ENCODE results near the gene GALNT13.
"Not testable (repeated sequence)": the region's sequence is repeated elsewhere in the genome, so short reads cannot be mapped to it uniquely, and the experiment has no call there.

Gene GALNT13

DNA sequence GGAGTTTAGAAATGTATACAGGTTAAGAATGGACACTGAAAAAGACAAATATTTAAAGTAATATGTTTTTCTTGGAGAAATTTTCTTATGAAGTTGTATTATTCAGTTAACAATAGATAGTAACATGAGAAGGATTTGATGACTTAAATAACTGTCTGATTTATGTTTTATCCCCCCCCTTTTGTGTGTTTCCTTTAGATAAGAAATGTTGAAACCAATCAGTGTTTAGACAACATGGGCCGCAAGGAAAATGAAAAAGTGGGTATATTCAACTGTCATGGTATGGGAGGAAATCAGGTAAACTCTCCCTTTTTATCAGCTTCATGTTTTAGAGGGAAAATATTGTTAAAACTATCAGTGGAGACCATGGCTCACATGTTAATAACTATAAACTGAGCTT, 537.1 kb downstream of the GALNT13 start:
- no peak for DNase-seq (ENCODE audit: low read depth in 2 of 2)

DNA sequence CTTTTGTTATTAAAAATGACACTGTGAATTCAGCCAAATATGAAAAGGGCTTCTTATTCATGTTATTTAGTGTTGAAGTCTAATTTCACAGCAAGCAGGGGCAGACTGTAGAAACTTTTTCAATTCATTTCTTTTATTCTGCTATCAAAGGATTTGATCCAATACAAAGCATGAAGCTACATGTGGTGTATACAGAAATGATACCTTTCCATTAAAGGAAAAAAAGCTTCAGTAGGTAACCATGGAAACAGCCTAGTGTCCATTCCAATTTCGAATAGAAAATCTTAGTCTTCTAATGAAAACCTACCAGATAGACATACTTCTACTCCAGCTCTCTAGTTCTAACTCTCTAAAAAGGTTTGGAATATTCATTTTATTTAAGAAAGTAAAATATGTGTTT, 550.5 kb downstream of the GALNT13 start:
- DNase-seq (ENCODE audit: low read depth in 2 of 2): no peak

DNA sequence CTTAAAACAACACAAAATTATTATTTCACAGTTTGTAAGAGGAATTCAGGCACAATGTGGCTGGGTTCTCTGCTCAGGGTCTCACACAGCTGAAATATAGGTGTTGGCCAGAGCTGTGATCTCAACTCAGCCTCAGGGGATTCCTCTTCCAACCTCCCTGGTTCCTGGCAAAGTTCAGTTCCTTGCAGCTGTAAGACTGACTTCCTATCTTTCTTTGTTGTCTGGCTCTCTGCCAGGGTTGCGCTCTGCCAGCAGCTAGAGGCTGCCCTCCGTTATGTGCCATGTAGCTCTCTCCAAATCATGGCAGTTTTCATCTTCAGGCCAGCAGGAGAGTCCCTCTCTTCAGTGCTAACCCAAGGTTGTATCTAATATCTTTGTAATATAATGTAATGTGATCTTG, 554.3 kb downstream of the GALNT13 start:
- no peak for DNase-seq (ENCODE audit: low read depth in 2 of 2)

DNA sequence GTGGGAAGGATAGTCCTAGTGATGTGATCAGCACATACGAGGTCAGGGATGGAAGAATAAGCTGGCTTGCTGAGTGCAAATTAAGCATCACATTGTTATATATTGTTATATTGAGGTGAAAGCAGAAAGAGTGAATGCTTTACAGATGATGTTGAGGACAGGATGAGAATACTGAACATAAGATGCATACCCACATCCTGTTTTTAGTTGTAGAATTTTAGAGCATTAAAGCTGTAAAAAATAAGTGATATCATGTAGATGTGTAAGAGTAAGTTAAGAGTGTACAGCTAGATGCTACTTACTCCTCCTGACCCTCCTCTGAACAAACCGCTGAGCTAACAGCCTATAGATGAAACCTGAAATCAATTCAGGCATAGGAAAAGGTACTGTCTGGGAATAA, 555.7 kb downstream of the GALNT13 start:
- no peak for DNase-seq (ENCODE audit: low read depth in 2 of 2)

DNA sequence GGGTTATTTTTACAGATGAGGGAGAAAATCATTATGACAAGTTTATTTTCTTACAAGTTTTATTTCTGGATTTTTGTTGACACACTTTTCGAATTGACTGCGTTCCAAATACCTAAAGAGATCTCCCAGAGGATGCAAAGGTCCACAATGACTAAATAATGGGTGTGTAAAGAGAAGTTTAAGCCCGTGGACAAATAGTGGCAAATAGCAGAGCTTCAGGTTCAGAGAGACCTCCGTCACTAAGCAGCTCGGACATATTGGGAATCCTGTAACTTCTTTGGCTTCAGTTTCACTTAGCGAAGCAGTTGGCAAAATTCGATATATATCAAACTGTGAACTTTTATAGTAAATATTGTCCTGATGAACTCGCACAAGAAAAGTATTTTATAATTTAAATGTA, 556.3 kb downstream of the GALNT13 start:
- no peak for DNase-seq (ENCODE audit: low read depth in 2 of 2)

DNA sequence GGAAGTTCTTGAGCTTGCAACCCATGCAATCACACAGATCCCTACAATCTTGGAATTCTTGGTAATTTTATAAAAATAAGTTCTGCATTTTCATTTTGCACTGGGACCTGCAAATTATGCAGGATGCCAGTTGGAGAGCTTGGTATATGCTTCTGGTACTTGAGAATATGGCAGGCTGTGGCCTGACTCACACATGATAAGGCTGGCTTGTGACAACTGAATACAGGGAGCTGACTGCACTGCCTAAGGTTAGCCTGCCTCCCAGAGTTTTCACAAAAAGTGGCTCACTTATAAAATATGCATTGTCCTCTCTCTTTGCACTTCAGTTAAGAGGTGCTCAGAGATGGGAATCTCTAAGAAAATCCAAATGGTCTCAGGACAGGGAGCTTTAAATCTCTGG, 561.3 kb downstream of the GALNT13 start:
- no peak for DNase-seq (ENCODE audit: low read depth in 2 of 2)

DNA sequence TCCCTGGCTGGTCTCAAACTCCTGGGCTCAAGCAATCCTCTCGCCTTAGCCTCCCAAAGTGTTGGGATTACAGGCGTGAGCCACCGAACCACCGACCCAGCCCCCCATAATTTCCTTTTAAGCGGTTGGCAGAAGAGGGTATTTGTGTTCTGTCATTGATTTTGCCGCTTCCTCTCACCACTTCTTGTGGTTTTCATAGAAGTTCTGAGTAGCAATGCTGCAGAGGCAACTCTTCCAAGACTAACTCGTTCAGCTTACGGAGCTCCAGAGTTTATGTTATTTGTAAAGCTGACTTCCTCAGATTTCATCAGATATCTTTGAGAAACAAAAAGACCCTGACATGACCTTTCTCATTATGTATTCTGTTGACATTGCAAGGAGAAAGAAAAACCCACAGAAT, 565.4 kb downstream of the GALNT13 start:
- no peak for DNase-seq (ENCODE audit: low read depth in 2 of 2)

DNA sequence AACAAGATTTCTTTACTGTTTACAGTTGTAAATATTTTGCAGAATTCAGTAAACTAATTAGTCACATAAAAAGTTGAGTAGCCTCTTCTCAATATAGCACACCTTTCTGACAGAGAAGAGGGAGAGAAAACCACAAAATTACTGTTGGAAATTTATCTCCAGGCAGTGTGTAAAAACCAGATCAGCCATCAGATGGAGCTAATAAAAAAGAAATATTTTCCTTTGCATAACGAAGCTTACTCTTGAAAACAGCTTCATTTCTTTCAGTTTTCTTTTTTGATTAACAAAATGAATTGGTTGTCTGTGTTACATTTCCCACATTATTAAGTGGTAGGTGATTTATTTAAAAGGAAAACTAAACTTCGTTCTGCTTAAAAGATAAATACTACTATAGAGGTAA, 567.4 kb downstream of the GALNT13 start:
- DNase-seq (ENCODE audit: low read depth in 2 of 2): no peak

DNA sequence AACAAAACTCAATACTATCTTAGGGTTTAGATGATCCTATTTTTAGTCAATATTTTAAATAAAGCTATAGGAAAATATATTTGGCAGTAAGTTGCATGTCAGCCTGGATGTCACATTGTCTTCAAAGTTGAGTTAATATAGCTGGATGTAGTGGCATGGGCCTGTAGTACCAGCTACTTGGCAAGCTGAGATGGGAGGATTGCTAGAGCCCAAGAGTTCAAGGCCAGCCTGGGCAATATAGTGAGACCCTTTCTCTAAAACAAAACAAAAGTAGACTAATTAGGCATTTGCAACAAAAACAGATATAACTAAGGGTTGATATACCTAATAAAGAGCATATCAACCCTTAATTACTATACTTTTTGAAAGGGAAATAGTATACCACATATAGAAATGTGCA, 572.2 kb downstream of the GALNT13 start:
- no peak for DNase-seq (ENCODE audit: low read depth in 2 of 2)

DNA sequence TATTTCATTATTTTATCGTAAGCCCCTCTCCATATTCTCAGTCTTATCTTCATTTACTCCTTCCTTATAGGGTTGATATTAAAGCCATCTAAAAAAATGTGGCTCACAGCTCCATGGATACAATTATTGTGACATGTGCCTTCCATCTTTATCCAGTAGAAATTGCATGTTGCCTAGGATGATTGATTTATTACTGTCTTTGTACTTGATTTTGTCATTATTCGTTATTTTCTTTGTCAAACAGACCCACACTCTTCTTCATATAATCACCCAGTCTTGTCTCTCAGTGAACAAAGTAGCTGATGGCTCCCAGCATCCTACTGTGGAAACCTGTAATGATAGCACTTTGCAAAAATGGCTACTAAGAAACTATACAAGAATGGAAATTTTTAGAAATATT, 574.6 kb downstream of the GALNT13 start:
- no peak for DNase-seq (ENCODE audit: low read depth in 2 of 2)

DNA sequence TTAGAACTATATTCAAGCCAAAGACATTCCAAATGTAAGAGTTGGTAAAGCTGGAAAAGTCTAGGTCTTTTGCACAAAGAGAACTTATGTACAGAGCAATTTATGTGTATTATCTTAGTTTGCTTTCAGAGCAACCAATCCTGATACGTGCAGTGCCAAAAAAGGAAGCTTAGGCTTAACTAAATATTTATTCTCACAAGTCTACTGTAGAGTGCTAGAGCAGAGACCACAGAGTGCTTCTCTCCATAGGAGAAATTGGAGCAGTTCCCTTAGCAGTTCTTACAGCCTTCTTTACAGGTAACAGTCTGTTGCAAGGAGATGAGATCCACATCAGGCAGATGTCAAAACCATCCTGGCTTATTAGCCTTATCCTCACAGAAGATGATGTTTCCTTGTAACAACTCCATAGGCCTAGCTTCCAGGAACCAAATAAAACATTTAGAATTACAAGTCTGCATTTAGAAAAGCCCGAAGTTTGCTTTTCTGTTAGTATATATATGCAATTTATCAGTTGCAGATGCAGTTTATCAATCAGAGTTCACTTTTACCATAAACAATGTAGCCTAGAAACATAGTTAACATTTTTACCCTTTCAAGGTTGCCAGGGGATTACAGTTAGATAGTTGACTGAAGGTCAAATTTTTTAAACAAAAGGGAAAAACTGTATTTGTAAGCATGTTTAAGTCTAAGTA, 576.2 kb downstream of the GALNT13 start:
- no peak for DNase-seq (ENCODE audit: low read depth in 2 of 2)

DNA sequence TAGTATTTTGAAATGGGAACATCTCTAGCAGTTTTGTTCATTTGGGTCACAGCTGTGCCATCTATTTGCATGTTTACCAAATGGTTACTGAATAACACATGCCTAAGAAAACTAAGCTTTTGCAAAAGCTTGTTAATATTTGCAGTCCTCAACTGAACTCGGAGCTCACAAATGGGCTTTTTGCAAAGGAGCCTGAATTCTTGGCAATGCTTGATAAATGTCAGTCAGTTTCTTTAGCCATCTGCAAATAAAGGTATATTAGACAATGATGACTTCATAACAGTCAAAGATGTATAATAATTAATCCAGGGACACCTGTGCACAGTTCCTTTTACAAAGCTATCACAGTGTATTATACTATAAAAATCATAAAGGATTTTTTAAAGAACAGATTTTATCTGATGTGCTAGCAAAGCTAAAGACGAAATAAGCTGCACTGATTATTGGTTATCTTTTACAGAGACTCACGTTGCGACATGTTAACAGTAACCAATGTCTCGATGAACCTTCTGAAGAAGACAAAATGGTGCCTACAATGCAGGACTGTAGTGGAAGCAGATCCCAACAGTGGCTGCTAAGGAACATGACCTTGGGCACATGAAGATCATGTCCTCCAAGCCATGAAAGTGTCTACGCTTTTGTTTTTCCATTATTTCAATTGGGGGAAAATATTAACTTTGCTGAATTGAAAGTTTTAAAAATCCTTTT, 578.4 kb downstream of the GALNT13 start:
- DNase-seq (ENCODE audit: low read depth in 2 of 2): no peak

DNA sequence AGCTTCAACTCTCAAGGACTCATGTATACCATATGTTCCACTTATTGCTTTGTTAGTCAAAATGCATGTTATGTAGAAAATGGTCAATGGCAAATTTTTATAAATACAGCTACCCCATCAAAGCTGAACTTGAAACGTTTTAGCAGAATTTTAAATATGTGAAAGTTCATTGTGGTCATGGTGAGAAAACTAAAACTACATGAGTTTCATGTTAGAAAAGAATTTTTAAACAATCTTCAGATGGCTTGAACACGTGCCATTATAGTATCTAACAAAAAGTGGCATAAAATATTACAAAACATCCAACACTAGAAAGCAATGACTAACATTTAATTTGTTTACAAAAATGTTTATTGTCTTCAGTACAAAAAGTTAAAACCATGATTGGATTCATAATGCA, 580.7 kb downstream of the GALNT13 start:
- DNase-seq (ENCODE audit: low read depth in 2 of 2): no peak

DNA sequence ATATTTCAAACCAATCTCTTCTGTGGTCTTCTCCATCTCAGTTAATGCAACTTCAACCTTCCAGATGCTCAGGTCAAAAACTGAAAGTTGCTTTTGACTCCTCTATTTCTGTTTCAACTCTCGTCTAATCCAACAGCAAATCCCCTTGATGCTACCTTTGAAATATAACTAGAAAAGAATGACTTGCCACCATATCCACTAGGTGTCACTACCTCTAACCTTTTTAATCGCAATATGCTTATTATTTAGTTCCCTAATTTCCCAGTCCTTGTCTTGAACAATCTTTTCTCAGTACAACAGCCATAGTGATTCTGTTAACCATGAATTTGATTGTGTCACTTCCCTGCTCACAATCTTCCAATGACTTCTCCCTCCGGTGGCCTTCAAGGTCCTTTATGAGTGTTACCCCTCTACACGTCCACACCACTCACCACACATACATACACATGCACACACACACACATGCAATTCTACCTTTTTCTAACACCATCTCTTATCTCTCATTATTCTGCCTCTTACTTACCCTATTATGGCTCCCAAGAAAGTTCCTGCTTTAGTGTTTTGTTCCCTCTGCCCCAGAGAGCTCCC, 581.3 kb downstream of the GALNT13 start:
- DNase-seq (ENCODE audit: low read depth in 2 of 2): no peak

DNA sequence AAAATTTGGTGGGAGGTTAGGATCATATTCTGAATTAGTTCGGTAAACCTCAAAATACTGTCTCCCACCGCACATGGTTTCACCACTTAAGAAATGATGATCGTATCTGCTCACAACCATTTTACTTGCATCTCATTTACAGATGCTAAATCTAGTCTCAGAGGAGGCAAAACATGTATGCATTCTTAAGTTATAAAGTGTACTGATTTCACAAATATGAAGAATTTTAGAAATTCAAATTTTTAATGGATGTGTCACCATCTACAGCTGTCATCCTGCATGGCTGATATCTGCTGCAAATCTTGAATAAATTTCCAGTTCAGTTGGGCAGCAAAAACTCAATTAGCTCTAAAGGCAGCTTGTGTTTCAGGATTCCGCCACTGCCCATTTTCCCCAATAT, 583.4 kb downstream of the GALNT13 start:
- no peak for DNase-seq (ENCODE audit: low read depth in 2 of 2)

DNA sequence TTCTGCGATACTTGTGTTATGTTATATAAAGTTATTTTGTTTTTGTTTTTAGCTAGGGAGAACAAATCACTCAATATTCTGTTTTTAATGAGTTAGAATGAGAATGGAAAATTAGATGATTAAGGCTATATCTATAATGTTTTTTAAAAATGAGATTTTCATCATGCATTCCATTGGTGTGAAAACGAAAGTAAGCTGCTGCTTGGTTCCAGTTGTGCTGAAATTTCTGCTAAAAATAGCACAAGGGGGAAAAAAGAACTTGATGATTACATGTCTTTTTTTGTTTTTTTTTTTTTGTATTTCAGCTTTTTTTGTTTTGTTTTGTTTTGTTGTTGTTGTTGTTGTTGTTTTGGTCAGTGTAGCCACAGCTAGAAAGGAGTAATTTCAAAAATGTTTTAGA, 584.1 kb downstream of the GALNT13 start:
- no peak for DNase-seq (ENCODE audit: low read depth in 2 of 2)

DNA sequence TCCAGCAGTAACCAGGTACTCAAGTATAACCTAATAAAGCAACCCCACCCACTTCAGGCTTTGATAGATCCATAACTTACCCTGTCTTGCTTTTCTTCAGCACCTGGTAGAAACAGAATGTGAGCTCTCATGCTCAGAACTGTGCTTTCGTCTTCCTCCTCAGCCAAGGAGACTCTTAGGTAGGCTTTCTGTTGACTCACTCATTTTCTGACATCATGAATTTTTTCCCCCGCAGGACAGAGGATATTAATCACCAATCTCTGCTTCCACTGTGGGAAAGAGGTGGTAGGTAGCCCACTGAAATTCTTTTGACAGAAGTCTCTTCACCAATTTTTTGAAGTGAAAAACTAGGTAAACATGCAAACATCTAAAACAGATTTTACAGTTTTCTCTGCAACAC, 585.6 kb downstream of the GALNT13 start:
- DNase-seq (ENCODE audit: low read depth in 2 of 2): no peak

DNA sequence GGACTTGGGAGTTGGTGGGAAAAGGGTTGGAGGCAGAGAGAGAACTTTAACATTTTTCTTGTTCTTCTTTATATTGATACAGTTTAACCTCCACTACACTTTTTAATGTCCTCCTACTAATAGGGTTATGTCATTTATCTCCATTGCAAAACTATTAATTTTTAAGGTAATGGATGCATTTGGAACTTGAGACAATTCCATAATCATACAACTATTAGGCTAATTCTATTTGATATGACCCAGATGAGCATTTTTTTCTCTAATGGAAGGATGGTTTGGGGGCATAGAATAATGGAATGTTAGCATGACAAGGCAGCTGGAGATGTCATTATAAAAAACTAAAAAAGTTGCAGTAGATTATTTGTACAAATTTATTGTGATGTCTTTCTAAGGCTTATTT, 587.6 kb downstream of the GALNT13 start:
- no peak for DNase-seq (ENCODE audit: low read depth in 2 of 2)

DNA sequence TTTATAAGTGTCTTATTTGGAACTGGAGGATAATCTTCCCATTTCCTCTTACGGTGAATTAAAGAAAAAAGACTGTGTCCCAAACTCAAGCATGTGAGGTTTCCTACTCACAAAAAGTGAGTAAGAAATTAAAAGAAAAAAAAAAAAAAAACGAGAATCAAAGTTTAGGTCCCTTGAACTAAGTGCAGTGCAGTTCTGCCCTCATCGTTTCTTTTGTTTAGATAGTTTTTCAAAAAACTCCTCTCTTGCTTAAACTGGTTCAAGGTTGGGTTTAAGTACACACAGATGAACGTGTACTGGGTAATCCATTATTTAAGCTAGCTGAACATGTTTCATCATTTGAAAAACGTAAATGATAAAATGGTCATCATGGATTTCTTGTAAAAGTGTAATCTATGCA, 590.9 kb downstream of the GALNT13 start:
- no peak for DNase-seq (ENCODE audit: low read depth in 2 of 2)

DNA sequence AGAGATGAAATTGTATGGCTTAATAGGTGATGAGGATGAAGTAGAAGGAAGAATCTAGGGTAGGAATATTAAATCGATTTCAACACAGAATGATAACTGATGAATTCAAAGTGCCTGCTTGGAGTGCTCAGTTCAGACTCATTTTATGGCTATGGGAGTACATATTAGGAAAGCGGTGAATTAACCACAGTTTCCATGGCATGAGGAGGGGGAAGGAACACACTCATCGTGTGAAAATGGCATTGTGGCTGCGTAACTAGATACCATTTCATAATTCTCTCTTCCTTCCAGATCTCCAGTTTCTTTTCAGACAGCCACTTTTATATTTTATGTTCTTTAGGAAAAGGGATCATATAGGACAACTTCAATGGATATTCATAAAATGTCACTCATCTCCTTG, 594.5 kb downstream of the GALNT13 start:
- DNase-seq (ENCODE audit: low read depth in 2 of 2): no peak

DNA sequence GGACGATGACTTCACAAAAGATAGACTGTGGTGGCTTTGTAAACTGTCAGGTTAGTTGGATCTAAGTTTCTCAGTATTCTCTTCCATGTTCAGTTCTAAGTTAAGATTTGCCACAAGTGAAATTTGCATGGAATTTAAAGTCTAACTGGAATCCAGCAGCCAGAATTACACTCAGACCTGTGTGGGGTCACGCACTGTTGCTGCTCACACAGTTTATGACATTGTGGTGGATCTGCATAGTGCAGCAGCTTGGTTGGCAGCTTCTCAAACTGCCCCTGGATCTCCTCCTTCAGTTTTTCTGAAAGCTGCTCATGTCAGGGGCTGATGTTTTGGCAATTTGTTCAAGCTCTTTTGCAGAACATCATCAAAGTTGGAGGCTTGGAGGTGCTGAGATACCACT, 598.7 kb downstream of the GALNT13 start:
- DNase-seq (ENCODE audit: low read depth in 2 of 2): no peak

DNA sequence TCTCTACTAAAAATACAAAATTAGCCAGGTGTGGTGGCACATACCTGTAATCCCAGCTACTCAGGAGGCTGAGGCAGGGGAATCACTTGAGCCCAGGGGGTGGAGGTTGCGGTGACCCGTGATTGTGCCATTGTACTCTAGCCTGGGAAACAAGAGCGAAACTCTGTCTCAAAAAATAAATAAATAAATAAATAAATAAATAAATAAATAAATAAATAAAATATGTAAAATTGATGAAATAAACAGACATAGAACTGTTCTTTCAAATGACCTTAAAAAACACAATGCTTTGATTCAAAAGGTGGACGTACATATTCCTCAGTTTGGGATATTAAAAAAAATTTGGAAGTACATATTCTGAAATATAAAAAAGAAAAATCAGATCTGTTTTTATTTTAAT, 599.8 kb downstream of the GALNT13 start:
- not testable (repeated sequence) for DNase-seq (ENCODE audit: low read depth in 2 of 2)

DNA sequence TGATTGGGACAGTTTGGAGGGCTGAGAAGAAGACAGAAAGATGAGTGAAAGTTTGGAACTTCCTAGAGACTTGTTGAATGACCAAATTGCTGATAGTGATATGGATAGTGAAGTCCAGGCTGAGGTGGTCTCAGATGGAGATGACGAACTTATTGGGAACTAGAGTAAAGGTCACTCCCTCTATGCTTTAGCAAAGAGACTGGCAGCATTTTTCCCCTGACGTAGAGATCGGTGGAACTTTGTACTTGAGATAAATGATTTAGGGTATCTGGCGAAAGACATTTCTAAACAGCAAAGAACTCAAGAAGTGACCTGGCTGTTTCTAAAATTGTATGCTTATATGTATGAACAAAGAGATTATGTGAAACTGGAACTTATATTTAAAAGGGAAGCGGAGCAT, 605.6 kb downstream of the GALNT13 start:
- DNase-seq (ENCODE audit: low read depth in 2 of 2): no peak
